Measurements from ENCODE around the gene CKMT2.

CKMT2 gene

GRCh38 chr5:81195335-81195929 is 37.7 kb upstream of the CKMT2 start:
- Histone ChIP-seq H3K4me1 (ENCODE audit: control insufficient read depth, insufficient read depth, low read length, poor library complexity, severe bottlenecking) (peaks cover 5% of the 10 kb centered on the region), H3K27ac (ENCODE audit: low read depth, low read length, severe bottlenecking) (no peak overlapping the region), H3K9me3 (ENCODE audit: control insufficient read depth, low read length) (no peaks in the 10 kb centered on the region), H3K36me3 (ENCODE audit: control insufficient read depth, insufficient read depth, low read length) (no peaks in the 10 kb centered on the region), H3K4me3 (ENCODE audit: extremely low read depth, insufficient read depth, low read length, poor library complexity, severe bottlenecking) (no peak overlapping the region)
- 85 to 100% methylated on average over 1 to 4 of the region's 5 CpGs for WGBS, 2 experiments (ENCODE audit: insufficient coverage in 2 of 2)

GRCh38 chr5:81202655-81203054 is 30.5 kb upstream of the CKMT2 start:
- Histone ChIP-seq H3K27ac (ENCODE audit: low read depth, low read length, severe bottlenecking) (no peak overlapping the region), H3K4me1 (ENCODE audit: control insufficient read depth, insufficient read depth, low read length, poor library complexity, severe bottlenecking) (no peaks in the 10 kb centered on the region), H3K9me3 (ENCODE audit: control insufficient read depth, low read length) (no peaks in the 10 kb centered on the region), H3K36me3 (ENCODE audit: control insufficient read depth, insufficient read depth, low read length) (no peaks in the 10 kb centered on the region), H3K4me3 (ENCODE audit: extremely low read depth, insufficient read depth, low read length, poor library complexity, severe bottlenecking) (no peak overlapping the region)
- WGBS, 2 experiments (ENCODE audit: insufficient coverage in 2 of 2) = 90 to 95% methylated on average over 2 of the region's 2 CpGs

- 94 to 96% methylated on average over 2 to 3 of the region's 3 CpGs for WGBS, 2 experiments (ENCODE audit: insufficient coverage in 2 of 2)
- Histone ChIP-seq H3K4me3 (ENCODE audit: extremely low read depth, insufficient read depth, low read length, poor library complexity, severe bottlenecking) (no peak overlapping the region), H3K36me3 (ENCODE audit: control insufficient read depth, insufficient read depth, low read length) (no peaks in the 10 kb centered on the region), H3K27ac (ENCODE audit: low read depth, low read length, severe bottlenecking) (no peak overlapping the region), H3K9me3 (ENCODE audit: control insufficient read depth, low read length) (no peaks in the 10 kb centered on the region), H3K4me1 (ENCODE audit: control insufficient read depth, insufficient read depth, low read length, poor library complexity, severe bottlenecking) (no peaks in the 10 kb centered on the region)
Observed at GRCh38 chr5:81203729-81204128, 29.4 kb upstream of the CKMT2 start.

- Histone ChIP-seq H3K9me3 (ENCODE audit: control insufficient read depth, low read length) (no peaks in the 10 kb centered on the region), H3K4me3 (ENCODE audit: extremely low read depth, insufficient read depth, low read length, poor library complexity, severe bottlenecking) (no peak overlapping the region), H3K27ac (ENCODE audit: low read depth, low read length, severe bottlenecking) (no peak overlapping the region), H3K4me1 (ENCODE audit: control insufficient read depth, insufficient read depth, low read length, poor library complexity, severe bottlenecking) (no peaks in the 10 kb centered on the region), H3K36me3 (ENCODE audit: control insufficient read depth, insufficient read depth, low read length) (no peaks in the 10 kb centered on the region)
- 100% methylated on average over 1 of the region's 1 CpG; no CpG with 5 or more reads in 1 of the 2 experiments for WGBS, 2 experiments (ENCODE audit: insufficient coverage in 2 of 2)
Observed at GRCh38 chr5:81204205-81204604, 28.9 kb upstream of the CKMT2 start.

GRCh38 chr5:81205058-81205457 is 28.1 kb upstream of the CKMT2 start:
- Histone ChIP-seq H3K27ac (ENCODE audit: low read depth, low read length, severe bottlenecking) (no peak overlapping the region), H3K36me3 (ENCODE audit: control insufficient read depth, insufficient read depth, low read length) (no peaks in the 10 kb centered on the region), H3K9me3 (ENCODE audit: control insufficient read depth, low read length) (no peaks in the 10 kb centered on the region), H3K4me1 (ENCODE audit: control insufficient read depth, insufficient read depth, low read length, poor library complexity, severe bottlenecking) (no peaks in the 10 kb centered on the region), H3K4me3 (ENCODE audit: extremely low read depth, insufficient read depth, low read length, poor library complexity, severe bottlenecking) (no peak overlapping the region)
- WGBS, 2 experiments (ENCODE audit: insufficient coverage in 2 of 2) = 87 to 100% methylated on average over 2 to 3 of the region's 4 CpGs

GRCh38 chr5:81207009-81207408 is 26.1 kb upstream of the CKMT2 start:
- Histone ChIP-seq H3K4me3 (ENCODE audit: extremely low read depth, insufficient read depth, low read length, poor library complexity, severe bottlenecking) (no peak overlapping the region), H3K4me1 (ENCODE audit: control insufficient read depth, insufficient read depth, low read length, poor library complexity, severe bottlenecking) (no peaks in the 10 kb centered on the region), H3K36me3 (ENCODE audit: control insufficient read depth, insufficient read depth, low read length) (no peaks in the 10 kb centered on the region), H3K9me3 (ENCODE audit: control insufficient read depth, low read length) (no peaks in the 10 kb centered on the region), H3K27ac (ENCODE audit: low read depth, low read length, severe bottlenecking) (no peak overlapping the region)
- WGBS, 2 experiments (ENCODE audit: insufficient coverage in 2 of 2) = 66 to 89% methylated on average over 3 of the region's 5 CpGs

GRCh38 chr5:81208904-81209303 is 24.2 kb upstream of the CKMT2 start:
- Histone ChIP-seq H3K9me3 (ENCODE audit: control insufficient read depth, low read length) (no peaks in the 10 kb centered on the region), H3K27ac (ENCODE audit: low read depth, low read length, severe bottlenecking) (no peak overlapping the region), H3K36me3 (ENCODE audit: control insufficient read depth, insufficient read depth, low read length) (no peaks in the 10 kb centered on the region), H3K4me1 (ENCODE audit: control insufficient read depth, insufficient read depth, low read length, poor library complexity, severe bottlenecking) (no peaks in the 10 kb centered on the region), H3K4me3 (ENCODE audit: extremely low read depth, insufficient read depth, low read length, poor library complexity, severe bottlenecking) (no peak overlapping the region)
- WGBS, 2 experiments (ENCODE audit: insufficient coverage in 2 of 2) = 93 to 100% methylated on average over 2 of the region's 4 CpGs

GRCh38 chr5:81209386-81209785 is 23.7 kb upstream of the CKMT2 start:
- no peak overlapping the region for H3K27ac ChIP-seq (ENCODE audit: low read depth, low read length, severe bottlenecking)
- H3K9me3 ChIP-seq (ENCODE audit: control insufficient read depth, low read length) = no peaks in the 10 kb centered on the region
- no peak overlapping the region for H3K4me3 ChIP-seq (ENCODE audit: extremely low read depth, insufficient read depth, low read length, poor library complexity, severe bottlenecking)
- H3K4me1 ChIP-seq (ENCODE audit: control insufficient read depth, insufficient read depth, low read length, poor library complexity, severe bottlenecking) = no peaks in the 10 kb centered on the region
- no peaks in the 10 kb centered on the region for H3K36me3 ChIP-seq (ENCODE audit: control insufficient read depth, insufficient read depth, low read length)
- WGBS, 2 experiments (ENCODE audit: insufficient coverage in 2 of 2) = 77 to 90% methylated on average over 4 of the region's 5 CpGs

- 91 to 92% methylated on average over 11 of the region's 11 CpGs for WGBS, 2 experiments (ENCODE audit: insufficient coverage in 2 of 2)
- H3K4me1 ChIP-seq (ENCODE audit: control insufficient read depth, insufficient read depth, low read length, poor library complexity, severe bottlenecking) = no peaks in the 10 kb centered on the region
Observed at GRCh38 chr5:81209869-81210493, 23.1 kb upstream of the CKMT2 start.

GRCh38 chr5:81212211-81212751 is 20.8 kb upstream of the CKMT2 start:
- no peaks in the 10 kb centered on the region for H3K36me3 ChIP-seq (ENCODE audit: control insufficient read depth, insufficient read depth, low read length)
- no peak overlapping the region for H3K4me3 ChIP-seq (ENCODE audit: extremely low read depth, insufficient read depth, low read length, poor library complexity, severe bottlenecking)
- no peak overlapping the region for H3K27ac ChIP-seq (ENCODE audit: low read depth, low read length, severe bottlenecking)
- no peaks in the 10 kb centered on the region for H3K4me1 ChIP-seq (ENCODE audit: control insufficient read depth, insufficient read depth, low read length, poor library complexity, severe bottlenecking)
- WGBS, 2 experiments (ENCODE audit: insufficient coverage in 2 of 2) = 94 to 95% methylated on average over 9 to 10 of the region's 11 CpGs
- no peaks in the 10 kb centered on the region for H3K9me3 ChIP-seq (ENCODE audit: control insufficient read depth, low read length)

More at GRCh38 chr5:81209869-81210493, 23.1 kb upstream of the CKMT2 start:
- Histone ChIP-seq H3K9me3 (ENCODE audit: control insufficient read depth, low read length) (no peaks in the 10 kb centered on the region), H3K27ac (ENCODE audit: low read depth, low read length, severe bottlenecking) (no peak overlapping the region), H3K36me3 (ENCODE audit: control insufficient read depth, insufficient read depth, low read length) (no peaks in the 10 kb centered on the region), H3K4me3 (ENCODE audit: extremely low read depth, insufficient read depth, low read length, poor library complexity, severe bottlenecking) (no peak overlapping the region)

GRCh38 chr5:81213070-81213469 is 20.1 kb upstream of the CKMT2 start:
- Histone ChIP-seq H3K36me3 (ENCODE audit: control insufficient read depth, insufficient read depth, low read length) (no peaks in the 10 kb centered on the region), H3K27ac (ENCODE audit: low read depth, low read length, severe bottlenecking) (no peak overlapping the region), H3K4me1 (ENCODE audit: control insufficient read depth, insufficient read depth, low read length, poor library complexity, severe bottlenecking) (no peaks in the 10 kb centered on the region), H3K4me3 (ENCODE audit: extremely low read depth, insufficient read depth, low read length, poor library complexity, severe bottlenecking) (no peak overlapping the region), H3K9me3 (ENCODE audit: control insufficient read depth, low read length) (no peaks in the 10 kb centered on the region)
- WGBS, 2 experiments (ENCODE audit: insufficient coverage in 2 of 2) = 79 to 97% methylated on average over 3 of the region's 3 CpGs

Measured in mesodermal cell (in vitro differentiated cells).